ENCODE measurements around the gene SVIL.
A peak's percentile ranks its signal among the peaks of the same experiment; 100 is the strongest.
"Not testable (repeated sequence)": the region's sequence is repeated elsewhere in the genome, so short reads cannot be mapped to it uniquely, and the experiment has no call there.

Gene SVIL

DNA sequence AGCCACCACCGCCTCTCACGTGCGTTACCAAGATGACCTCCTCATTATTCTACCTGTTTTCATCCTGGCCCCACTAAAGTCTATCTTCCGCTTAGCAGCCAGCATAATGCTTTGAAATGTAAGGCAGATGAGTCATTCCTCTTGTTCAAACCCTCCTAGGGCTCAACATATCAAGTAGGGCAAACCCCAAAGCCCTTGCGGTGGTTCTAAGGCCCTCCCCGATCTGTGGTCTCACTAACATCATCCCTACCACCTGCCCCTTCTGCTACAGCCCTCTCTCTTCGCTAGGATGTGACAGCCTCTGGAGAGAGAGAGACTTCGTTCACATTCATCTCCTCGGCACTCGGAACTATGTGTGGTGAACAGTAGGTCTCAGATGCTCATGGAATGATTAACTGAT, 94.8 kb downstream of the SVIL start:
- DNase-seq (ENCODE audit: low spot score), result no peak

DNA sequence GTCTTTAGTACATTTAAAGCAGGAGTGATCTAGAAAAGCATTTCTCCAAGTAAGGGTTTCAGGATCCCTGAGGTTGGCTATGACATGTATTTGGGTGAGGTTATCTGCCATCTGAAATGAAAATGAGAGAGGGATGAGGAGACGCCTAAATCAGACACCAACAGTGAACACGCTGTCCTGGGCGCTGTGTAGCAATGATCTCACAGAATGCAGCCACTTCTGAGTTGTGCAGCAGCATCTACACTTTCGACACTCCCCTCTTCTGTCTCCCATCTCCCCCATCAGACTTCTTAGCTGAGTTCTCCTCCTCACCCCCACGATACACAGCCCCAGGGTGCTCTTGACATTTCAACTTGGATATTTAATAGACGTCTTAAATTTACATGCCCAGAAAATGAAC, 95.4 kb downstream of the SVIL start:
- no peak for DNase-seq (ENCODE audit: low spot score)

DNA sequence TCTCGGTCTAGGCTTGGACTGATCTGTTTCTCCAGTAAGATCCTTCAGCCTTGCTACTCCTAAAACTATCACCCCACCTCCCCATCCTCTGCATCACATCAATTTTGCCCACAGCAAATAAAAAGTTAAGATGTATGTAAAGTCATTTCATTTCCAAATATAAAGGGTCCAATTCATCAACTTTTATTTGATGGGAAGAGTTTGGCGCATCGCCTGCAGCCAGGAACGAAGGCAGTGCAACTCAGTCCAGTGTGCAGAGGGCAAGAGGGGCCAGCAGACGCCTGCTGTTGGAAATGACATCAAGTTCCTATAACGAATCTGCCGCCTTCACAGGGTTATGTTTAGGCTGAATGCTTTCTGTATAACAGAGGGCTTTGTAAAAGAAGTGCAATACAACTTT, 97.0 kb downstream of the SVIL start:
- DNase-seq (ENCODE audit: low spot score), result no peak

DNA sequence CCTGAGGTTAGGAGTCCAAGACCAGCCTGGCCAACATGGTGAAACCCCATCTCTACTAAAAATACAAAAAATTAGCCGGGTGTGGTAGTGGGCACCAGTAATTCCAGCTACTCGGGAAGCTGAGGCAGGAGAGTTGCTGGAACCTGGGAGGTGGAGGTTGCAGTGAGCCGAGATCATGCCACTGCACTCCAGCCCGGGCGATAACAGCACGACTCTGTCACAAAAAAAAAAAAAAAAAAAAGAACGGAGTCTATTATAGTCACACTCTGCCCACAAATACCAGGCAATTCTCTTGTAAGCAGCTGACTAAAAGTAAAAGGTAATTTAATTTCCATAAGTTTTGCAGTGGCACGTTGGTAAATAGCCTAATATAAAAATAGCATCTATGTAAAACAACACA, 98.1 kb downstream of the SVIL start:
- DNase-seq (ENCODE audit: low spot score), result not testable (repeated sequence)

DNA sequence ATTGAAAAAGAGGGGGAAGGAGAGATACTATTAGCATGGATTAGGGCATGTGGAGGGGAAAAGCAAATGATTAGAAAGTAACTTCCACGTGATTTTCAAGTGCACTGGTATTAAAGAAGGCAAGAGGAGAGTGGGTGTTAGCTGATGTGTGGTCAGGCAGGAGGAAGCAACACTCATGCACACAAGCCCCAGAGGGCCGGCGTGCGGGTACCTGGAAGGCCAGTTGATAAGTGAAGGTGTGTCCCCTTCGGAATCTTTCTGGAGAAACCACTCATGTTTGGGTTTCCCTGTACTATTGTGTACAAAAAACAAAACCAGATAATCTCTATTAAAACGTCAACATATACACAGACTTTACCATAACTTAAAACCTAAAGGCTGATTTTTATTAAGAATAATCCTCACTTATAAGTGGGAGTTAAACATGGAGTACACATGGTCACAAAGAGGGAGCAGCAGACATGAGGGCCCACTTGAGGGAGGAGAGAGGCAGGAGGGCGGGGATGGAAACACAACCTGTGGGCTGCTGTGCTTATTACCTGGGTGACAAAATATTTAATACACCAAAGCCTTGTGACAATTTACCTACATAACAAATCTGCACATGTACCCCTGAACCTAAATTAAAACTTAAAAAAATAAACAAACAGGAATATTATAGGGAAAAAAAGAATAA, 98.9 kb downstream of the SVIL start:
- DNase-seq (ENCODE audit: low spot score), result no peak

DNA sequence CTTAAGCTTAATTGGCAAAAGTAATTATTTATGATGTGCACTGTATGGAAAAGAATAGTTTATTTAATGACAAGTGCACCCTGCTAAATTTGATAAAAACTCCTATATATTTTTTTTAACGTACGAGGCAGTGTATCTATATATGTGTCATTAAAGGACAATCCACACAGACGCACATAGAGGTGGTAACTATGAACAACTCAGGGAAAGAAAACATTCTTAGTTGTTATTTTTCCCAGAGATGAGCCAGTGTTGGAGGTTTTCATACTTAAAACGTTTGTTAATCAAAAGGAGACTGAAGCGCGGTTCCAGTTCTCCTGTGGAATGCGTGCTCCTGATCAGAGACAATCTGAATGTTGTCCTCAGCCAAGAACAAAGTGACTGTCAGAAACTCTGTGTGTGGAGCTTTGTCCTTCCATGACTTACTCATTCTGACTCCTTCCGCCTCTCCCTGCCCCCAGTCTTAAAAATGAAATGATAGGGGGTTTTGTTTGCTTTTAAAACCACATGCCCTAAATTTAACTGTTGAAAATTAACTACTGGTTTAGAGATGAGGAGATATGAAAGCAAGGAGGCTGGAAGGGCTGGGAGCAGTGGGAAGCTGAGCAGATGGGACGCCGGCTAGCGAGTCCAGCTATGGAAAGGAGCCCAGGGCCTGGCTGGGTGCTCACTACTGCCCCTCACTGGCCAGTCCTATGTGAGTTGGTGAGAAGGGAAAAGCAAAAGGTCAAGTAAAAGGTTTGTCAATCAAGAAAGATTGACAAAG, 99.6 kb downstream of the SVIL start:
- DNase-seq (ENCODE audit: low spot score), result peak; percentile 91

DNA sequence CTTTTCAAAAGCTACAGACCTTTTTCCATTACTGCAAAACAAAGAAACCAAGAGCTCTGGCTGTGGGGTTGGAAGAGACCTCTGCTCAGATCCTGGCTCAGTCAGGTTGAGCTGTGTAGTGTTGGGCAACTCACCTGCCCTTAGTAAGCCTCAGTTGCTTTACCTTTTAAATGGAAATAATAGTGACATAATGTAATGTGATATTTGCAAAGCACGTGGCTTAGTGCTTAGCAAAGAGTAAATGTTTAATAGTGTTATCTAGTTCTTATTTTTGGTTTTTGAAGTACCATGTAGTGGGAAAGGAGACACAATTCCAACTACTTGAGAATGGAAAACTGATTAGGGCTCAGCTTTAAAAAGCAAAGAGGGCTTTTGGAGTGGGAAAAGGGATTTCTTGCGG, 100.2 kb downstream of the SVIL start:
- DNase-seq (ENCODE audit: low spot score), result no peak

DNA sequence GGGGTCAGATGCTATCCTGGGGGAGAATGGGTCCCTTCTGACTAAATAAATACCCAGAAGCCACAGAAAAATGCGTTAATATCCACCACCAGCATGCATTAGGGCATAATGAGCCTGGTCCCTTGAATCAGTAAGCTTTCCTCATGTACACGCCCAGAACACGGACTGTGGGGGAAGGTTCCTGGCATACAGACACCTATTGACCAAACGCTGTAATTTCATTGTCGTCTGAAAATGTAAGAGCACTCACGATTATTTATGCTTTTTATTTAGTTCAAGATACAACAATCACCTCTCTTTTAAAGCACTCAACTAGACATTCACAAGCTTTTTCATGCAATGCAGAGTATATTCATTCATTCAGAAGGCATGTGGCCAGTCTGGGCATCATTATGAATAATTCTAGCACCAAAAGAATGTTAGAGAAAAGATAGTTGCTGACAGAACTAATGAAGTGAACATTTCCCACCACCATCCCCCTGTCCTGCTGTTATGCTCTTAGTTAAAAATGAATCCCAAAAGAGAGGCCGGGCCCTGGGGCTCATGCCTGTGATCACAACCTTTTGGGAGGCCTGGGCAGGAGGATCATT, 101.0 kb downstream of the SVIL start:
- DNase-seq (ENCODE audit: low spot score), result peak; percentile 10

DNA sequence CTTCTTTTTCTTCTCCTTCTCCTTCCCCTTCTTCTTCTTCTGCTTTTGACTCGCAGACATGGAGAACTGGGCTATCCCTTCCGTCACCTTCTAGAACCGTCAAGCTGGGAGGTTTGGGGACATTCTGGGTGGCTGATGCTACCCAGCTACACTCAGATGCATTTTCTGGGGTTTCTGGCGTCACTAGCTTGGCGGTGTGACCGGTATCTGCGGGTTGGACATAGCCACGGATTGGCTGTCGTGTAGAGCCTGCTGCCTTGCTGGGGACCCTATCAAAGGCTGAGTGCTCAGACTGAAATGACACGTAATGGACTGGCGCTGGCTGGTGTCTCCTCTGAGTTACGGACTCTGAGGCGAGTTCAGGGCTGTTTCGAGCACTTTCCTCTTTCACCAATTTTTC, 101.7 kb downstream of the SVIL start:
- no peak for DNase-seq (ENCODE audit: low spot score)

DNA sequence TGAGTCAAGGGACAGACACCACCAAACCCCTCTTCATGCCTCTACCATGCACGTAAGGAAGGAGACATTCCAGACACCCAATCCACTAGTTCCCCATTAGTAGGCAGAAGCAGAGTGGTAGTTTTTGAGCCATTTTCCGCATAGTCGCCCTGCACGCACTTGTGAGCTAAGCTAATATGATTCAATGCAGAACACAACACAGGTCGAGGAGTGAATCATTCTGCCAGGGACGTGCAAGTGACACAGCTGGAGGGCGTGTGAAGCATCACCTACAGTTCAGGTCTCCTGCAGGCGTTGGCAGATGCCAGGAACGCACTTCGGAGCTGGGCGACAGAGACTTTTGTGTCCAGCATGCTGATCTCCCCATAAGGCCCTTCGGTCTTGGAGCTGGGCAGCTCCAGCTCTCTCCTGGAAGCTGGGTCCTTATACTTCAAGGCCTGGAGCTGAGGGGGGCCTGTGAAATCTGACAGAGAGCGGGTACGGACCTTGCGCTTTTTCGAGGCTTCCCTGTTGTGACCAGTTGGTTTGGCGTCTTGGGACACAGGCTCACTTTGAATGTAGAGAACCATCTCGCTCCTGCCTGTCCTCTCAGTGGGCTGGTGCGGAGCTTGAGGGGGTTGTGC, 102.4 kb downstream of the SVIL start:
- DNase-seq (ENCODE audit: low spot score), result no peak

DNA sequence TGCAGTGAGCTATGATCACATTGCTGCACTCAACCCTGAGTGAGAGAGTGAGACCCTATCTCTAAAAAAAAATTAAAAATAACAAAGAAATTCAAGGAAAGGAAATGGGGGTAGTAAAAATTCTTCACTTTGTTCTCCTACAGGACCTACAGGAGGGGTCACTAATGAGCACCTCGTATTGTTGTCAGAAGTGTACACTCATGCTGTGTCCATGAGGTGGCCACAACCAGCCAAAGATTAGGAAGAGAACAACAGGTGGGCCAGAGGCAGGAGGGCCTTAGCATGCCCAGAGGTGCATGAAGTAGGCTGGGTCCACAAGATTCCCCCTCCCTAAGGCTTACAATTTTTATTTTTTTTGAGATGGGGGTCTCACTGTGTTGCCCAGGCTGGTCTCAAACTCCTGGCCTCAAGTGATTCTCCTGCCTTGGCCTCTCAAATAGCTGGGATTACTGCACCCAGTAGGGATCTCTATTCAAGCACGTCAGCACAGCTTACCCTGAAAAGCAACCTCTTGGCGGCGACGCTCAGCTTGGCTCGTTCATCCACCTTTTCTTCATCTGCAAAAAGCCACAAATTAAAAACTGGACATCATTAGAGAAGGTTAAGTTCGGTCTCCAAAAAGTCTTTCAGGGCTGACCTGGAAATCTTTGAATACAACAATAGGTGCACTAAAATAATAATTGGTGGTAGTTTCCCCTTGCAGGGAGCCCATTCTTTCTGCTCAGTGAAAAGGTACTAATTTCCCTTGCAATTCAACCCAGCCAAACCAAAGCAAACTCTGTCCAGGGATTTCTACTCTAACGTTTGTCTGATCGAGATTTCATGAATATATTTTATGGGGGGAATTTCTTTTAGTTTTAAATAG, 104.4 kb downstream of the SVIL start:
- DNase-seq (ENCODE audit: low spot score), result no peak

DNA sequence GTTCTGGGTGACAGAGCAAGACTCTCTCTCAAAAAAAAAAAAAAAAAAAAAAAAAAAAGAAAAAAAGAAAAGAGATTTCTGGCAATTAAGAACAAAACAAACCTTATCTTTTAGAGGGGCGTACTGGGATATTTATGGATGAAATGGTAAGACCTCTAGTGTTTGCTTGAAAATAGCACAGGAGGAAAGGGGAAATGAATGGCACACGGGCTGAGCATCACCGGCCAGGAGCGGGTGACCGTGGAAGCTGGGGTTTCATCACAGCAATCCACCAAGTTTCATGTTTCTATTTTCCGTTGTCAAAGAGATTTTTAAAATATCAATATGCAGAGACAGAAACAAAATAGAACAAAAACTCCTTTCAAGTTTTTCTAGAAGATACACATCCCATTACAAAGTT, 105.6 kb downstream of the SVIL start:
- no peak for DNase-seq (ENCODE audit: low spot score)

DNA sequence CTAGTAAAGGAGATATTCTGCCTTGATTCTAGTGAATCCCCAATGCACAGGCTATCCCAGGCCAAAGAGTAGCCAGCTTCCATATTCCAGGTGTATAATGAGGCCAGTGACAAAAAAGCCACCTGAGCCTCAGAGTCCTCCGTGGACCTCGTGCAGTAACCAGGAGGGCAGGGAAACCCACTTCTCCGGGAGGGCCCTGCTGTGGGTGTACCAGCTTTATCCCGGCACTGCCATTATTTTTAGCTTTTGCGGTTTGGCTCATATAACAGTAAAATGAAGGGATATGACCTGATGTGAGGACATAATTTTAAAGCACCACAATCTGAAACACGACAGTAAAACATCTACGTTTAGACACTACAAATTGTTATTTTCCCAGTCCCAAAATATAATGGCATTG, 109.0 kb downstream of the SVIL start:
- no peak for DNase-seq (ENCODE audit: low spot score)

DNA sequence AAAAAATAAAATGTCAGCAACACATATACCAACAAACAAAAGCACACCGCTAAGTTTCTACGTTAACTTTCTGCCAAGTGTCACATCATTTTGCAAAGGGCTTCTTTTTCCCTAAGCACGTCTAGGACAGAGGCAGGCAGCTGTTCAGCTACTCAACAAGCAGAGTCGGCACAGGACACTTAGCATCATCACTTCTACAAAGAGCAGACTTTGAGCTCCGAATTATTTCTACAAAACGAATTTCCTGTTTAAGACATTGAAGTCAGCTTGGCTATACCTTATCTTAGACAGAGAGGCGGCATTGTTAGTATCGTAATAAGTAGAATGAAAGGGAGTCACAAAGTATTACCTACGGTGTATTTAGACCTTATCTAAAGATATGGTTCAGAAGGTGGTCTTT, 110.1 kb downstream of the SVIL start:
- DNase-seq (ENCODE audit: low spot score), result no peak

DNA sequence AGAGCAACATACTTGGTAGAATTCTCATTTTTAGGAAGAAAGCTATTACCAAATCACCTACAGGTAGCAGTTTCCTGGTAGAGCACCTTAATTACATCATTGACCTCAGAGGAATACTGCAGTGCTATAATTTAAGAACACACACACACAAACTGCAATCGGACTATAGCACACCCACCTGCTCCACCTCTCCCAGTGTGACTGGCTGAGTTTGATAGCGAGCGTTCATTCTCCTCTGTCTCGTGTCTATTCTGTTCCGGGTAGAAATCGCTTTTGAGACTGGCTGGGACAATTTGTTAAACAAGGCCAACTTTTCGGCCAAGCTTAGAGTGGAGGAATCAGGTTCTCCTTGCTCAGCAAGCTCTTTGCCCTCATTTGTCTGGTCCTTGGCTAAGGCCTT, 110.5 kb downstream of the SVIL start:
- DNase-seq (ENCODE audit: low spot score), result no peak

DNA sequence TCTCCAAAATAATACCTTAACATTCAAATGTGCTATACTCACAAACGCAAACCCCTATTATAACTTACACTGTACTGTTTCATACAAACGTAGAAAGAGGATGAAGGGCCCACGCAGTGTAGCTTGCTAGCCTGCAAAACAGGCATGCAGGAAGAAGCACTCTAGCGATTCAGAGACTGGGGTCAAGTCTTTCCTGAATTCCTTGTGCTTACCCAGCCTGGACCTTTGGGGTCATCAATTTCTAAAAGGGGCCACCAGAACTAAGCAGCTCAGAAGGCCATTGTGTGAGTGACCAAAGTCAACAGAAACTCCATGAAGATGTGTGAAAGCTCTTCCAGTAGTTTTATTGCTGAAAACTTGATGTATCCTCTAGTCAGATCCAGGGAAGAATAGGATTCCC, 111.9 kb downstream of the SVIL start:
- DNase-seq (ENCODE audit: low spot score), result no peak

DNA sequence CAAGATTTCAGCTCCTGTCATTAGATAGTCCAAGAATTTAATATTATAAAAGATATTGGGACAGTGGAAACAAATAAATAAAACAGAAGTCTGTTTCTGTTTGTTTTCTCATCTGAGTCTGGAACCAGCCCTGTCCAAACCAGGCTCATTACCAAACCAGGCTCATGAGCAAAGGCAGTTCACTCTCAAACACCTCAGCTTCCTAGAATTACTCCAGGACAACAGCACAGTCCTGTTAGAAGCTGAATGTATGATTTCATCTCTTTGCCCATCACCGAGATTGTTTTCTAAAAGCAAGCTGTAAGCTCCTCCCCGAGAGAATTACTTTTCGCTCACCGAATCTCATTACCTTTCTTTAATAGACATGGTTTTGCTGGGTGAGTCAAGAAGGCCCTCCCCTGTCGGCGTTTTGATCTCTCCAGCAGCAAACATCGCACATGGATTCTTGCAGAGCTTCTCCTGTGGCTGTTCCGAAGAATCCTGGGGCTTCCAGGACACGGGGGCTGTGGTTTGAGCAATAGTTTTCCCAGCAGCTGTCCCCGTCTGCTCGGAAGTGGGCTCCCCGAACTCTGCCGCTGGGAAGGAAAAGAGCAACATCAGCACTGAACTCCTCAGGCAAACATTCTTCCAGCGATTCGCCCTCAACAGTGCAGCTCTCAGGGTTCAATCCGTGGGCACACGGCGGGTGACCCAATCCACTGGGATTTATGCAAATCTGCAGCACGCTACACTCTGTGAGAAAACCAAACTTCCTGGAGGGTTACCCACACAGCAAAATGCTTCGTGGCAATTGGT, 112.5 kb downstream of the SVIL start:
- no peak for DNase-seq (ENCODE audit: low spot score)

DNA sequence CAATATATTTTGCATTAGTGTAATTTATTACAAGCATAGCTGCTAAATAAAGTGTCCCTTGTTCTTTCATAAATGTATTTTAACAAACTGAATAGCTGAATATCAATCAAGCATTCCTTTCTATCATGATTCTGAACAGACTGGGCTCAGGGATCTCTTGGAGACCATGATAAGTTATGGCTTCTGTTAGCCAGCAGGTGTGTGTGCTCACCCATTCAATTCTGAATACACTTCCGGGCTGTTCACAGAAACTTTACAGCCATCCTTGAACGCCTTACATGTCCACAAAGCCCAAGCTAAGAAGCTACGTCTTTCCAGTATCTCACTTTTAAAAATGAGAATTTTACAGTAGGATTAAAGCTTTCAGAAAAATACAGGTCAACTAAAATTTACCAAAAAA, 115.1 kb downstream of the SVIL start:
- DNase-seq (ENCODE audit: low spot score), result no peak

DNA sequence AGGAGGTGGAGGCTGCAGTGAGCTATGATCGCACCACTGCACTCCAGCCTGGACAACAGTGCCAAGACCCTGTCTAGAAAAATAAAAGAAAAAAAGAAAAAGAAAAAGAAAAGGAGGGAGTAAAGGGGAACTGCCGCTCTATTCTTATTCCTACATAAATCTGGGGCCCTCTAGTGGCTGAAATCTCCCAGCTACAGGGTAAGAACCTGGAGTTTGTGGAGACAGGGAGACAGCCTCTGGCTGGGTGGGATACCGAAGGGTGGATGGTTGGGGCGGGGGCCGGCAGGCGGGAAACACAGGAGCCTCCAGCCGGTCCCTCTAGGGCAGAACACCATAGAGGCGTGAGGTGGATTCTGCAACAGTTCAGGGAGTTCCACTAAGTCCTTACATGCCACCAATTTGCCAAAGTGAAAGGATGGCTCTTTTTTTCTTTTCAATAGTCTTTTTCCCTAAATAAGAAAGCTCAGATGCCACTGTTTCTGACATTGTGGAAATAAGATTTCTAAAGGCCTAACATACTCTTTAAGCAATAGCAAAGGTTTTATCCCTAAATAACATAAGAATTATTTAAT, 117.3 kb downstream of the SVIL start:
- DNase-seq (ENCODE audit: low spot score), result peak; percentile 58

DNA sequence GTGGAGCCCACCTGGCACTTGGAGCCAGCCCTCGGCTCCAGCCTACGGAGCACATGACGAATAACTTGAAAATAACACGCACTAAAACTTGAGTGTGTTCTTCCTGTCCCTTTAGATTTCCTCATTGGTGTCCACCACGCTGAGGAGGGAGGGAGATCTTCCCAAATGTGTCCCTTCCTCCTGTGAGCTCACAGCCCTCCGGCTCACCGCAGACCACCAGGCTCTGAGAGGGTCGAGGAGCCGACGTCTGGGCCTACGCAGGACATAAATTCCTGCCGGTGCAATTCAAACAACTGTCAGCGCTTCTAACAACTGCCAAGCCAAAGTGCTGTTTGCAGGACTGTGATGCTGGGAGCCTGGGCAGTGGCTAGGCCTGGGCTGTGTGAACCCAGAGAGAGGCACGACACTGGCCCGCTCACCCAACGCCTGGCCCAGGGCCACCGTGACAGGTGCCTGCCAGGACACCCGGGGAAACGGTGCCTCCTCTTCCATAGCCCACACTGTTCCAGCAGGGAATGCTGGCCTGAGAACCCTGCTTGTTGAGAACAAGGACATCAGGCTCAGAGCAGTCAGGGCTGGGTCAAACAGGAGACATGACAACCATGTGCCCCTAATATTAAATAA, 118.3 kb downstream of the SVIL start:
- DNase-seq (ENCODE audit: low spot score), result not testable (repeated sequence)
